HepG2 (cell line): Measurements from ENCODE around the gene FAM24B. TPM values are rescaled to one million over a fixed set of nuclear protein-coding genes. Genes with fewer than 3 reads are reported as not detected.

ENCODE experiments used
- ATAC-seq: fragments of 200-7000 bp; cut with Tn5 transposase; 3 replicates; pipeline ENCODE4 v1.9.1; 2020; ENCODE audit warnings: mild to moderate bottlenecking, moderate library complexity
- BruUV-seq: library from RNA; stranded (reverse); fragments of 400-500 nt; replicated peaks from 2 replicates; lab custom pipeline; 2021; lab: Mats Ljungman, UMichigan
- CTCF ChIA-PET: fragments of 300-600 bp; formaldehyde crosslinking; extraction: SDS; loops from one replicate; lab custom pipeline; 2021; ENCODE audit warnings: low total read pairs, inconsistent platforms, low intra/inter-chr PET ratio; lab: Yijun Ruan, JAX
- POLR2A ChIA-PET: fragments of 350-600 bp; sonication (Branson Sonifier 250); formaldehyde crosslinking; loops from one replicate; lab custom pipeline; 2020; ENCODE audit warnings: antibody characterized with exemption, inconsistent platforms; lab: Yijun Ruan, JAX
- DNase-seq: peaks from one replicate; pipeline ENCODE4 v3.0.0-alpha.2; 2015; ENCODE audit warnings: low spot score
- FAIRE-seq: peaks from 3 replicates; lab custom pipeline; 2011; peaks lifted over from hg19 to GRCh38; lab: Jason Lieb, UNC
- H2AFZ ChIP-seq: one replicate; pipeline ENCODE4 v1.6.1; 2011; ENCODE audit warnings: low read length, inconsistent platforms
- H3K27ac ChIP-seq: fragments of 300-600 bp; 3 replicates; pipeline ENCODE4 v1.8.0; 2011; ENCODE audit warnings: mixed run types, mild to moderate bottlenecking, mixed read lengths, low read length, inconsistent platforms; ENCODE audit not compliant: insufficient read depth; ENCODE audit errors: extremely low read length
- H3K27me3 ChIP-seq, 2 experiments: fragments of 200-600 bp in 1 of 2; 2 replicates in 1 of 2; 3 replicates in 1 of 2; pipeline versions ENCODE4 v1.6.0 to v1.8.0; 2011; ENCODE audit warnings: low read length in 2 of 2, mild to moderate bottlenecking in 2 of 2, moderate library complexity in 2 of 2, inconsistent platforms in 1 of 2; ENCODE audit not compliant: insufficient read depth in 2 of 2, control insufficient read depth in 1 of 2
- H3K36me3 ChIP-seq, 2 experiments: fragments of 200-600 bp in 1 of 2; replicated peaks in 1 of 2; 2 replicates in 1 of 2; 3 replicates in 1 of 2; pipeline versions ENCODE4 v1.5.1 to v1.8.0; 2011; ENCODE audit warnings: low read length in 2 of 2, inconsistent platforms in 1 of 2; ENCODE audit not compliant: insufficient read depth in 2 of 2, control insufficient read depth in 1 of 2
- H3K4me1 ChIP-seq: 2 replicates; pipeline ENCODE4 v1.5.1; 2012; ENCODE audit warnings: low read length, inconsistent platforms; ENCODE audit not compliant: insufficient read depth
- H3K4me2 ChIP-seq: 2 replicates; pipeline ENCODE4 v1.6.0; 2011; ENCODE audit warnings: low read depth, low read length, inconsistent platforms
- H3K4me3 ChIP-seq, 3 experiments: fragments of 200-600 bp in 1 of 3; sonication (generic), shearing (Covaris generic) in 1 of 3; replicated peaks in 1 of 3; 2 replicates each; pipeline ENCODE4 v1.5.1; 2011 to 2016; ENCODE audit warnings: low read length in 3 of 3, inconsistent platforms in 2 of 3, low read depth in 2 of 3, mild to moderate bottlenecking in 2 of 3, control low read depth in 1 of 3, mixed read lengths in 1 of 3; ENCODE audit not compliant: insufficient read depth in 1 of 3
- H3K79me2 ChIP-seq: one replicate; pipeline ENCODE4 v1.6.1; 2011; ENCODE audit warnings: low read length, inconsistent platforms; ENCODE audit not compliant: insufficient read depth
- H3K9ac ChIP-seq: 2 replicates; pipeline ENCODE4 v1.6.0; 2011; ENCODE audit warnings: mild to moderate bottlenecking, low read depth, low read length, inconsistent platforms; ENCODE audit not compliant: insufficient read depth
- H3K9me3 ChIP-seq: 2 replicates; pipeline ENCODE4 v1.5.1; 2012; ENCODE audit warnings: mild to moderate bottlenecking, low read length
- H4K20me1 ChIP-seq: 2 replicates; pipeline ENCODE4 v1.6.0; 2011; ENCODE audit warnings: inconsistent platforms, mild to moderate bottlenecking, low read length, moderate library complexity; ENCODE audit not compliant: insufficient read depth
- E2F5 ChIP-seq: sonication (generic); formaldehyde crosslinking; conservative IDR thresholded peaks from 2 replicates; pipeline ENCODE4 v1.4.0; 2020; ENCODE audit warnings: missing genetic modification reagents
- HOXA3 ChIP-seq: sonication (generic); formaldehyde crosslinking; IDR thresholded peaks from 2 replicates; pipeline ENCODE4 v1.5.0; 2020; ENCODE audit warnings: missing genetic modification reagents
- MXD4 ChIP-seq: IDR thresholded peaks from 2 replicates; pipeline ENCODE4 v1.6.1; 2016; ENCODE audit warnings: mild to moderate bottlenecking, missing biosample characterization, missing genetic modification reagents
- MYC ChIP-seq: sonication (generic); formaldehyde crosslinking; IDR thresholded peaks from 2 replicates; pipeline ENCODE4 v1.9.0; 2021; ENCODE audit warnings: missing genetic modification reagents, borderline replicate concordance
- NCOA2 ChIP-seq: sonication (generic); formaldehyde crosslinking; IDR thresholded peaks from 2 replicates; pipeline ENCODE4 v1.8.0; 2022; ENCODE audit warnings: inconsistent platforms
- NFRKB ChIP-seq: fragments of 450-650 bp; IDR thresholded peaks from 2 replicates; pipeline ENCODE4 v1.6.1; 2017
- NR2F1 ChIP-seq, 2 experiments: fragments of 450-650 bp in 1 of 2; formaldehyde crosslinking in 1 of 2; IDR thresholded peaks; 2 replicates each; pipeline versions ENCODE4 v1.5.0 to v1.6.1; 2016 to 2020; ENCODE audit warnings: mild to moderate bottlenecking in 1 of 2, missing compliant biosample characterization in 1 of 2, missing genetic modification reagents in 1 of 2, moderate library complexity in 1 of 2
- PHB2 ChIP-seq: fragments of 450-650 bp; IDR thresholded peaks from 2 replicates; pipeline ENCODE4 v1.6.1; 2018; ENCODE audit not compliant: partially characterized antibody
- RARA ChIP-seq: IDR thresholded peaks from 2 replicates; pipeline ENCODE4 v1.6.1; 2016; ENCODE audit warnings: missing genetic modification reagents, missing compliant biosample characterization
- ZBED4 ChIP-seq: sonication (generic); formaldehyde crosslinking; IDR thresholded peaks from 2 replicates; pipeline ENCODE4 v1.4.0; 2020; ENCODE audit warnings: missing genetic modification reagents, borderline replicate concordance
- ZNF12 ChIP-seq: sonication (generic); formaldehyde crosslinking; IDR thresholded peaks from 2 replicates; pipeline ENCODE4 v1.5.0; 2020; ENCODE audit warnings: missing genetic modification reagents
- ZNF225 ChIP-seq: sonication (generic); formaldehyde crosslinking; IDR thresholded peaks from 2 replicates; pipeline ENCODE4 v1.4.0; 2020; ENCODE audit warnings: mild to moderate bottlenecking, missing genetic modification reagents
- ZNF234 ChIP-seq: sonication (generic); formaldehyde crosslinking; conservative IDR thresholded peaks from 2 replicates; pipeline ENCODE4 v1.5.1; 2020; ENCODE audit warnings: mild to moderate bottlenecking, missing genetic modification reagents
- ZNF276 ChIP-seq: sonication (generic); formaldehyde crosslinking; IDR thresholded peaks from 2 replicates; pipeline ENCODE4 v1.4.0; 2020; ENCODE audit warnings: mild to moderate bottlenecking, low read depth, missing genetic modification reagents
- ZNF674 ChIP-seq: sonication (generic); formaldehyde crosslinking; IDR thresholded peaks from 2 replicates; pipeline ENCODE4 v1.5.0; 2020; ENCODE audit warnings: low read depth, mild to moderate bottlenecking, missing genetic modification reagents
- ZNF780A ChIP-seq: sonication (generic); formaldehyde crosslinking; IDR thresholded peaks from 2 replicates; pipeline ENCODE4 v1.8.0; 2022; ENCODE audit warnings: mild to moderate bottlenecking, missing genetic modification reagents, moderate library complexity
- WGBS: methylation state at CpG from one replicate; pipeline ENCODE4 v1.1.6; 2017; ENCODE audit warnings: low lambda C conversion rate; 5-methylcytosine and 5-hydroxymethylcytosine counted together
- in situ Hi-C: cut with HindIII; loops from 2 replicates; pipeline ENCODE4 v1.10.0; 2017; ENCODE audit warnings: low pct_unique_long_range_greater_than_20kb; ENCODE audit not compliant: extremely low pct_ligation_motif_present
- intact Hi-C: fragments of 100-400 bp; cut with micrococcal nuclease; formaldehyde crosslinking; loops from one replicate; pipeline ENCODE4 v1.10.0; 2022; ENCODE audit not compliant: unreplicated experiment
- polyA plus RNA-seq, 8 experiments: library from polyadenylated mRNA; depleted of rRNA in 3 of 8; stranded (reverse) in 7 of 8; unstranded in 1 of 8; fragments of >200 nt; fragmentation: Illumina TruSeq in 4 of 8; extraction: Trizol in 4 of 8; gene quantifications; 2 replicates each; pipeline versions ENCODE4 v1.2.1 to v1.2.3, GENCODE V29; 2011 to 2016; ENCODE audit warnings: low read depth in 4 of 8, missing spikeins in 1 of 8, mixed read lengths in 1 of 8; ENCODE audit not compliant: insufficient read depth in 1 of 8
- total RNA-seq, 5 experiments: library from RNA; depleted of rRNA; stranded (reverse); fragments of >200 nt; fragmentation: Illumina TruSeq; extraction: Trizol; gene quantifications; 2 replicates each; pipeline ENCODE4 v1.2.3, GENCODE V29; 2016; ENCODE audit warnings: low read depth in 1 of 5

The FAM24B gene
- total and polyA plus RNA-seq, 2 of the 13 experiments (the other 11 are each of a cell fraction or from before 2014, with no cell fraction given): 1.9 to 3.0 TPM

GRCh38 chr10:122853665-122854313 is 25.6 kb downstream of the FAM24B start (continued):
- no peak for TF ChIP-seq RARA
- no peak for TF ChIP-seq NR2F1 (CRISPR knock-in tag; IDR thresholded peaks at IDR 0.05)
- no peak for TF ChIP-seq MYC
- TF ChIP-seq ZNF276: no peak

- DNase-seq (no peak), FAIRE-seq (no peak), ATAC-seq (no peak)
- no peak overlapping the region for H3K9ac ChIP-seq
- H3K4me3 ChIP-seq: no peak overlapping the region
- intact Hi-C loops (no loop called here), in situ Hi-C loops (no loop called here)
- H3K4me1 ChIP-seq: no peaks in the 10 kb centered on the region
- 88% methylated on average over 2 of the region's 2 CpGs for WGBS
- ChIA-PET POLR2A (no interaction called here), CTCF (no interaction called here)
- H3K4me2 ChIP-seq: no peak overlapping the region
- H3K27ac ChIP-seq: no peak overlapping the region
- TF ChIP-seq MXD4 (CRISPR knock-in tag) (no peak), PHB2 (no peak), ZBED4 (CRISPR knock-in tag) (no peak), ZNF234 (CRISPR knock-in tag) (no peak), NFRKB (no peak), E2F5 (CRISPR knock-in tag) (no peak), ZNF225 (CRISPR knock-in tag) (no peak), ZNF12 (CRISPR knock-in tag) (no peak), ZNF674 (CRISPR knock-in tag) (no peak), NCOA2 (no peak), ZNF780A (CRISPR knock-in tag) (no peak), HOXA3 (CRISPR knock-in tag) (no peak)
- no peaks in the 10 kb centered on the region for H3K9me3 ChIP-seq
- no TSS peak for BruUV-seq
- no peaks in the 10 kb centered on the region for H3K27me3 ChIP-seq
- no peaks in the 10 kb centered on the region for H4K20me1 ChIP-seq
- no peak overlapping the region for H2AFZ ChIP-seq
- no peaks in the 10 kb centered on the region for H3K79me2 ChIP-seq
- 0 out of 5 replicates have a peak, but pooled peaks cover 0 to 9% of the 10 kb centered on the region in 2 experiments for H3K36me3 ChIP-seq
Measured at GRCh38 chr10:122852261-122852660, 27.1 kb downstream of the FAM24B start.
